ENCODE results near the gene VTN.

DNA sequence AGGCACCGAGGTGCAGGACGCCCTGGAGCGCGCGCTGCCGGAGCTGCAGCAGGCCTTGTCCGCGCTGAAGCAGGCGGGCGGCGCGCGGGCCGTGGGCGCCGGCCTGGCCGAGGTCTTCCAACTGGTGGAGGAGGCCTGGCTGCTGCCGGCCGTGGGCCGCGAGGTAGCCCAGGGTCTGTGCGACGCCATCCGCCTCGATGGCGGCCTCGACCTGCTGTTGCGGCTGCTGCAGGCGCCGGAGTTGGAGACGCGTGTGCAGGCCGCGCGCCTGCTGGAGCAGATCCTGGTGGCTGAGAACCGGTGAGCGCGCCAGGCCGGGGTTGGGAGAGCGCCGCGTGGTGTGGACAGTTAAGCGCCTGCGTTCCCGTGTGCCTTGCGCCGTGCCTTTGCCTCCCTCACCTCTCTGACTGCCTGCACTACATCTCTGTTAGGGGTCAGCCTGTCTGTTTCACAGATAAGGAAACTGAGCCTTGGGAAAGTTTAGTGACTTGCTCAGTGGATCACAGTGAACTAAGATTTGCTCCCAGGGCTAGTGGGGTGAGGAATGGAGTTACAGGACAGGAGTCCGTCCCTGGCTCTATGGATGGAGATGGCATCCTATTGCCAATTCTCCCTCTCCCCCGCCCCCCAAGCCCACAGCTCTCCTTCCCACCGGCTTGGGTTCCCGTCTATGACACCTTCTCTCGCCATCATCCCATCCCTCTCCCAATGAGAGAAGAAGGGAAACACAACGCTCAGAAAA is 2.3 kb upstream of the VTN start:
- TF ChIP-seq, protein P1, sequence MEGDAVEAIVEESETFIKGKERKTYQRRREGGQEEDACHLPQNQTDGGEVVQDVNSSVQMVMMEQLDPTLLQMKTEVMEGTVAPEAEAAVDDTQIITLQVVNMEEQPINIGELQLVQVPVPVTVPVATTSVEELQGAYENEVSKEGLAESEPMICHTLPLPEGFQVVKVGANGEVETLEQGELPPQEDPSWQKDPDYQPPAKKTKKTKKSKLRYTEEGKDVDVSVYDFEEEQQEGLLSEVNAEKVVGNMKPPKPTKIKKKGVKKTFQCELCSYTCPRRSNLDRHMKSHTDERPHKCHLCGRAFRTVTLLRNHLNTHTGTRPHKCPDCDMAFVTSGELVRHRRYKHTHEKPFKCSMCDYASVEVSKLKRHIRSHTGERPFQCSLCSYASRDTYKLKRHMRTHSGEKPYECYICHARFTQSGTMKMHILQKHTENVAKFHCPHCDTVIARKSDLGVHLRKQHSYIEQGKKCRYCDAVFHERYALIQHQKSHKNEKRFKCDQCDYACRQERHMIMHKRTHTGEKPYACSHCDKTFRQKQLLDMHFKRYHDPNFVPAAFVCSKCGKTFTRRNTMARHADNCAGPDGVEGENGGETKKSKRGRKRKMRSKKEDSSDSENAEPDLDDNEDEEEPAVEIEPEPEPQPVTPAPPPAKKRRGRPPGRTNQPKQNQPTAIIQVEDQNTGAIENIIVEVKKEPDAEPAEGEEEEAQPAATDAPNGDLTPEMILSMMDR (optimal IDR thresholded peaks at IDR 0.05 in 1 of 3, IDR thresholded peaks at IDR 0.05 in 1 of 3, conservative IDR thresholded peaks at IDR 0.05 in 1 of 3; ENCODE audit: extremely low read depth in 1 of 3, insufficient read depth in 2 of 3, low read length in 3 of 3) = no peak
- peak; percentile 42 for TF ChIP-seq EZH2 (IDR thresholded peaks at IDR 0.05; ENCODE audit: low read length)

Data from keratinocyte (primary cell).